ENCODE measurements around the gene DAB1. TPM values are rescaled to one million over a fixed set of nuclear protein-coding genes. Genes with fewer than 3 reads are reported as not detected.

Gene DAB1
- total RNA-seq, 6 experiments from 2014 or later = 0.13 to 1.2 (median 0.23) TPM

- H3K27me3 Mint-ChIP-seq (ENCODE audit: insufficient read depth) = no peaks in the 10 kb centered on the region
- no peak for TF ChIP-seq CTCF (IDR thresholded peaks at IDR 0.05)
- peaks cover 43% of the 10 kb centered on the region for H3K9me3 Mint-ChIP-seq
These were observed 119.3 kb downstream of the DAB1 start for GRCh38 chr1:57304591-57304990.

GRCh38 chr1:57302812-57303596 is 120.9 kb downstream of the DAB1 start:
- TF ChIP-seq CTCF (IDR thresholded peaks at IDR 0.05) = no peak
- no peaks in the 10 kb centered on the region for H3K27me3 Mint-ChIP-seq (ENCODE audit: insufficient read depth)
- no peaks in the 10 kb centered on the region; the same call in 1 of the 2 replicates for H3K36me3 Mint-ChIP-seq (ENCODE audit: low read depth)
- no peak for DNase-seq
- H3K27ac Mint-ChIP-seq = no peak overlapping the region
- no peaks in the 10 kb centered on the region for H3K4me1 Mint-ChIP-seq (ENCODE audit: low read depth)
- H3K9me3 Mint-ChIP-seq = peaks cover 38% of the 10 kb centered on the region
- H3K4me3 Mint-ChIP-seq = no peak overlapping the region

More at GRCh38 chr1:57304591-57304990, 119.3 kb downstream of the DAB1 start:
- H3K4me3 Mint-ChIP-seq = no peak overlapping the region
- no peak overlapping the region for H3K27ac Mint-ChIP-seq
- DNase-seq = no peak
- no peaks in the 10 kb centered on the region; the same call in 1 of the 2 replicates for H3K36me3 Mint-ChIP-seq (ENCODE audit: low read depth)
- no peaks in the 10 kb centered on the region for H3K4me1 Mint-ChIP-seq (ENCODE audit: low read depth)

GRCh38 chr1:57300186-57300585 is 123.7 kb downstream of the DAB1 start:
- no peak overlapping the region for H3K27ac Mint-ChIP-seq
- DNase-seq = no peak
- no peak for TF ChIP-seq CTCF (IDR thresholded peaks at IDR 0.05)
- peaks cover 27% of the 10 kb centered on the region for H3K9me3 Mint-ChIP-seq
- no peaks in the 10 kb centered on the region for H3K4me1 Mint-ChIP-seq (ENCODE audit: low read depth)
- 0 out of 2 replicates have a peak, but pooled peaks cover 2% of the 10 kb centered on the region for H3K27me3 Mint-ChIP-seq (ENCODE audit: insufficient read depth)
- H3K36me3 Mint-ChIP-seq (ENCODE audit: low read depth) = no peaks in the 10 kb centered on the region
- no peak overlapping the region for H3K4me3 Mint-ChIP-seq

GRCh38 chr1:57296726-57297250 is 127.1 kb downstream of the DAB1 start:
- Mint-ChIP-seq H3K4me3 (no peak overlapping the region), H3K4me1 (ENCODE audit: low read depth) (no peaks in the 10 kb centered on the region), H3K27me3 (ENCODE audit: insufficient read depth) (0 out of 2 replicates have a peak, but pooled peaks cover 2% of the 10 kb centered on the region), H3K9me3 (peaks cover 23% of the 10 kb centered on the region), H3K36me3 (ENCODE audit: low read depth) (no peaks in the 10 kb centered on the region), H3K27ac (no peak overlapping the region)
- TF ChIP-seq CTCF (IDR thresholded peaks at IDR 0.05) = no peak
- no peak for DNase-seq

GRCh38 chr1:57295326-57295725 is 128.5 kb downstream of the DAB1 start:
- Mint-ChIP-seq H3K9me3 (peaks cover 17% of the 10 kb centered on the region), H3K4me1 (ENCODE audit: low read depth) (no peaks in the 10 kb centered on the region), H3K4me3 (no peak overlapping the region), H3K27me3 (ENCODE audit: insufficient read depth) (0 out of 2 replicates have a peak, but pooled peaks cover 2% of the 10 kb centered on the region), H3K36me3 (ENCODE audit: low read depth) (no peaks in the 10 kb centered on the region), H3K27ac (no peak overlapping the region)
- no peak for DNase-seq
- no peak for TF ChIP-seq CTCF (IDR thresholded peaks at IDR 0.05)

All from HFFc6 (cell line).